RWPE2 (cell line): ENCODE results near the gene NTNG1.

Source experiments
- ATAC-seq: fragments of 200-7000 bp; cut with Tn5 transposase; 3 replicates; pipeline ENCODE4 v1.9.1; 2021; ENCODE audit warnings: low read depth
- DNase-seq: peaks from one replicate; pipeline ENCODE4 v3.0.0-alpha.2; 2020; ENCODE audit warnings: low spot score
- H3K27ac ChIP-seq: fragments of 450-650 bp; 2 replicates; pipeline ENCODE4 v1.5.1; 2017; ENCODE audit warnings: mild to moderate bottlenecking; ENCODE audit not compliant: poor library complexity, severe bottlenecking
- H3K27me3 ChIP-seq: fragments of 250-450 bp; sonication (Bioruptor Pico); 2 replicates; pipeline ENCODE4 v1.5.1; 2021; ENCODE audit warnings: mild to moderate bottlenecking, moderate library complexity; ENCODE audit not compliant: insufficient read depth, poor library complexity, severe bottlenecking
- H3K36me3 ChIP-seq: fragments of 250-450 bp; sonication (Bioruptor Pico); 2 replicates; pipeline ENCODE4 v1.5.1; 2020; ENCODE audit warnings: low read depth, mild to moderate bottlenecking, moderate library complexity
- H3K4me1 ChIP-seq: fragments of 250-450 bp; sonication (Bioruptor Pico); 2 replicates; pipeline ENCODE4 v1.5.1; 2021; ENCODE audit warnings: mild to moderate bottlenecking, moderate library complexity; ENCODE audit not compliant: insufficient read depth, poor library complexity, severe bottlenecking
- H3K4me3 ChIP-seq: fragments of 250-450 bp; sonication (Bioruptor Pico); 2 replicates; pipeline ENCODE4 v1.5.1; 2021; ENCODE audit warnings: mild to moderate bottlenecking, moderate library complexity; ENCODE audit not compliant: severe bottlenecking
- H3K9me3 ChIP-seq: fragments of 250-450 bp; sonication (Bioruptor Pico); 2 replicates; pipeline ENCODE4 v1.5.1; 2021; ENCODE audit warnings: mild to moderate bottlenecking, moderate library complexity; ENCODE audit not compliant: severe bottlenecking
- TF ChIP-seq, protein P1 (sequence below): fragments of 450-650 bp; IDR thresholded peaks from one replicate; pipeline ENCODE4 v1.5.1; 2017; ENCODE audit warnings: mild to moderate bottlenecking, moderate library complexity; ENCODE audit not compliant: poor library complexity, severe bottlenecking

Gene NTNG1

DNA sequence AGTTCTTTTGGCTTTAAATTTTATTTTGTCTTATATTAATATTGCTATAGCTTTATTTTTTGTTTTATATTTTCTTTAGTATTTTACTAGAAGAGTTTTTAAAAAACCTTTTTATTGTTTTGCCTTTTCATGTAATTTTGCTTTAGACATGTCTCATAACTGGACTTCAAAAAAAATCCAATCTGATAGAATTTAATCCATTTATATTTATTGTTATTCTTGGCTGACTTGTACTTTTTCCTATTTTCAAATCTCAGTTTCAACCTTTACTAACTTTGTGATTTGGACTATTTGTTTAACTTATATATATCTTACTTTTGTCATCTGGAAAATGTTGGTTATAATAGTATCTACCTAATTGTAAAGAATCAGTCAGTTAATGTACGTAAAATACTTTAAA is 61.2 kb downstream of the NTNG1 start:
- Histone ChIP-seq H3K36me3 (no peaks in the 10 kb centered on the region), H3K27me3 (no peaks in the 10 kb centered on the region), H3K27ac (no peak overlapping the region), H3K4me1 (no peaks in the 10 kb centered on the region), H3K9me3 (peaks cover 3% of the 10 kb centered on the region), H3K4me3 (no peak overlapping the region)
- TF ChIP-seq, protein P1, sequence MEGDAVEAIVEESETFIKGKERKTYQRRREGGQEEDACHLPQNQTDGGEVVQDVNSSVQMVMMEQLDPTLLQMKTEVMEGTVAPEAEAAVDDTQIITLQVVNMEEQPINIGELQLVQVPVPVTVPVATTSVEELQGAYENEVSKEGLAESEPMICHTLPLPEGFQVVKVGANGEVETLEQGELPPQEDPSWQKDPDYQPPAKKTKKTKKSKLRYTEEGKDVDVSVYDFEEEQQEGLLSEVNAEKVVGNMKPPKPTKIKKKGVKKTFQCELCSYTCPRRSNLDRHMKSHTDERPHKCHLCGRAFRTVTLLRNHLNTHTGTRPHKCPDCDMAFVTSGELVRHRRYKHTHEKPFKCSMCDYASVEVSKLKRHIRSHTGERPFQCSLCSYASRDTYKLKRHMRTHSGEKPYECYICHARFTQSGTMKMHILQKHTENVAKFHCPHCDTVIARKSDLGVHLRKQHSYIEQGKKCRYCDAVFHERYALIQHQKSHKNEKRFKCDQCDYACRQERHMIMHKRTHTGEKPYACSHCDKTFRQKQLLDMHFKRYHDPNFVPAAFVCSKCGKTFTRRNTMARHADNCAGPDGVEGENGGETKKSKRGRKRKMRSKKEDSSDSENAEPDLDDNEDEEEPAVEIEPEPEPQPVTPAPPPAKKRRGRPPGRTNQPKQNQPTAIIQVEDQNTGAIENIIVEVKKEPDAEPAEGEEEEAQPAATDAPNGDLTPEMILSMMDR, result no peak
- DNase-seq (no peak), ATAC-seq (no peak)

DNA sequence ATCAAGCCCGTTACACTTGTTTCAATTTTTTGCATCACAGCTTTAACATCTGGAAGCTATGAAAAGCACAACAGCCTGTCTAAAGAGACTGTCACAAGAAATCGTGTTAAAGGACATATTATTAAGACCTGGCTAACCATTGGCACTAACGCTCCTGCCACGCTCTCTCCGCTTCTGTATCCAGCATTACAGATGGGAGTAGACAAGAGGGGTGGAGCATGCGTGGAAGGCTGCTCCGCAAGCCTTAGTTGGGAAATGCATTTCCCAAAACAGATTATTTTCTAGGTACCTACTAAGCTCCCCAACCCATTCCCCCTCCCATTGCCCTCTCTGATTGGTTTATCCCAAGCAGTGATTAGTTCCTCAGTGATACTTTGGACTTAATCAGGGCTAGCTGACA is 72.4 kb downstream of the NTNG1 start:
- H3K27ac ChIP-seq, result no peak overlapping the region
- TF ChIP-seq, protein P1, result no peak
- ATAC-seq, result no peak

DNA sequence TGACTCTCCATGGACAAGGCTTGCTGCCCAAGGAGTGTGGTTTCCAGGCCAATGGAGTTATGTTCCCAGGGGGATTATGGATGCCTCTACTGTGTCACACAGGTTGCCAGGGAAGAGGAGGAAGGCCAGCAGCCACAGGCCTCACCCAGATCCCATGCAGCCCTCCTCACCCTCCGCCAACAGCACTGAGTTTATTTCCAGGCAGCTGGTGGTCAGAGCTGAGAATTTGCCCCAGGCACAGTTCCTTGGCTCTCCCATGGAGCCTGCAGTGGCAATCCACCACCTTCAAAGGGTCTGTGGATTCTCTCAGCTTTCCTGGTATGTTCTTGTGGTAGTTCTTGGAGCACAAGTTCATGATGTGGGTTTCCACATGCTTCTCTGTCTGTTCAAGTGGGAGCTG is 79.2 kb downstream of the NTNG1 start:
- Histone ChIP-seq H3K4me1 (no peaks in the 10 kb centered on the region), H3K36me3 (no peaks in the 10 kb centered on the region), H3K4me3 (no peak overlapping the region), H3K9me3 (no peaks in the 10 kb centered on the region), H3K27me3 (no peaks in the 10 kb centered on the region), H3K27ac (no peak overlapping the region)
- ATAC-seq (no peak), DNase-seq (no peak)
- TF ChIP-seq, protein P1, result no peak

More for the DNA sequence above, 72.4 kb downstream of the NTNG1 start:
- Histone ChIP-seq H3K27me3 (no peaks in the 10 kb centered on the region), H3K4me1 (no peaks in the 10 kb centered on the region), H3K4me3 (no peak overlapping the region), H3K9me3 (no peaks in the 10 kb centered on the region), H3K36me3 (no peaks in the 10 kb centered on the region)
- DNase-seq, result no peak

DNA sequence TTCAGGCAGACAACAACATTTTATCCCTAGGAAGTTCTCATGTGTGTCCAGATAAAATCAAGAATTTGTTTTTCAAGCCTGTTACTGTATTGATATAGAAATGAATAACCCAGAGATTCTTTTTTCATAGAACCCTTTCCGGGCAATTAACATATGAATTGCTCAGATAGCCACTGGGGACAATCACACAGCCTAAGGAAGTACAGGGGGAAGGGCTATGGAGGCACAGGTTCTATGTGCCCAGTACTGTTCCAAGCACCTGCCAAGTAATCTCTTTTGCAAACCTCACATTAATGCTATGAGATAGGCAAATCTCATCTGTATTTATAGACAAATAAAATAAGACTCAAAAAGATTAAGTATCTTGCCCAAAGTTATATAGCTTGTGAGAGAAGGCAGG is 84.9 kb downstream of the NTNG1 start:
- TF ChIP-seq, protein P1, result no peak
- no peak for ATAC-seq

DNA sequence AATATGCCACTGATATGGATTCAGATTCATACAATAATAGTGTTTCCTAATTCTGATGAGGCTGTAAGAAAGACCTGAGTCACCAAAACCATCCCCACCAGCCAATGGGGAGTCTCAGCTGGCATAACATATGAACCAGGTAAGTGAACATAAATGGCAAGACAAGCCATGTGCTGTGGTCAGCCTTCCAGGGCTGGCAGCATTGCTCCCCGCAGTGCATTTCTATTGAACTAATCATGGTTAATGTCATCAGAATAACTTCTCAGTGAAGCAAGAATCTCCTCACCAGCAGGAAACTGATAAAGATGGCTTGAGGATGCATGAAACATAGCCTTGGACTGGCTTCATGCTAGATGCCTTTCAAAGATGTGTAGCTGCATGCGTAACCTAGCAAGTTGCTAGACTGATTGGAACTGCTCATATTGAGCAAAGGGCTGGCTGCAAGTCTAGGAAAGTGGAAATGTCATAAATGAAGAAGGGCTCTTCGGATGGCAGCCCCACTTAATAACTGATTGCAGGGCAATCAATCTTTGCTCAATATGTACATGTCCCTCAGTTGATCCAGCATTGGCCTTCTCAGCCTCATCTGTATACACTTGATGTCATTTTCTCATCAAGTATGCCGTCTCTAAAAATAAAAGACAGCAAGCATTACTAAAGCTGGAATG is 88.0 kb downstream of the NTNG1 start:
- ATAC-seq (peak; percentile 72), DNase-seq (no peak)
- H3K36me3 ChIP-seq, result no peaks in the 10 kb centered on the region
- no peaks in the 10 kb centered on the region for H3K27me3 ChIP-seq
- H3K4me3 ChIP-seq, result no peak overlapping the region
- H3K27ac ChIP-seq, result no peak overlapping the region
- H3K4me1 ChIP-seq, result no peaks in the 10 kb centered on the region
- H3K9me3 ChIP-seq, result no peaks in the 10 kb centered on the region
- TF ChIP-seq, protein P1, result no peak

More for the DNA sequence above, 84.9 kb downstream of the NTNG1 start:
- Histone ChIP-seq H3K27me3 (no peaks in the 10 kb centered on the region), H3K9me3 (no peaks in the 10 kb centered on the region), H3K27ac (no peak overlapping the region), H3K4me1 (no peaks in the 10 kb centered on the region), H3K4me3 (no peak overlapping the region), H3K36me3 (no peaks in the 10 kb centered on the region)
- no peak for DNase-seq
